Renal cortex interstitium (tissue), 11 donors: ENCODE data around the gene NR1H4. TPM values are rescaled to one million over a fixed set of nuclear protein-coding genes. Genes with fewer than 3 reads are reported as not detected.
"Not testable (repeated sequence)": the region's sequence is repeated elsewhere in the genome, so short reads cannot be mapped to it uniquely, and the experiment has no call there.

Experiments used
- DNase-seq, 11 donors: peaks; one replicate each; pipeline ENCODE4 v3.0.0-alpha.2; 2013; ENCODE audit warnings: low read depth in 9 of 11, low spot score in 4 of 11; ENCODE audit errors: extremely low read depth in 1 of 11
- polyA plus RNA-seq, 3 donors: library from polyadenylated mRNA; unstranded; fragments of 120-200 nt; gene quantifications; one replicate each; pipeline ENCODE4 v1.2.1, GENCODE V29; 2013; ENCODE audit not compliant: insufficient read length in 3 of 3

The NR1H4 gene
- polyA plus RNA-seq, 3 donors = 11.9 to 15.8 (median 15.5) TPM

GRCh38 chr12:100593490-100593889 is 119.8 kb downstream of the NR1H4 start:
- no peak for DNase-seq

- no peak for DNase-seq
Observed at GRCh38 chr12:100601626-100602025, 128.0 kb downstream of the NR1H4 start.

- not testable (repeated sequence) for DNase-seq
Observed at GRCh38 chr12:100602997-100603396, 129.3 kb downstream of the NR1H4 start.

- DNase-seq = no peak
Observed at GRCh38 chr12:100608776-100609175, 135.1 kb downstream of the NR1H4 start.

- no peak for DNase-seq
Observed at GRCh38 chr12:100610666-100611430, 137.2 kb downstream of the NR1H4 start.

- no peak for DNase-seq
Observed at GRCh38 chr12:100612606-100613005, 138.9 kb downstream of the NR1H4 start.

Other genes starting within 250 kb of the NR1H4 start
- gene DEPDC4, start 206.8 kb upstream of the NR1H4 start, polyA plus RNA-seq = 1 to 10 TPM; 4.6 to 6.8 (median 5.4) TPM
- 10 to 100 TPM; 48.3 to 57.9 (median 57.6) TPM for gene SCYL2, start 206.7 kb upstream of the NR1H4 start, polyA plus RNA-seq
- gene SLC17A8, start 116.8 kb upstream of the NR1H4 start, polyA plus RNA-seq = 1 to 10 TPM in 2 of 3 donors, under 1 TPM in 1; 0.23 to 1.2 (median 1.1) TPM
- gene GAS2L3, start 99.8 kb downstream of the NR1H4 start, polyA plus RNA-seq = 10 to 100 TPM; 20.2 to 23.1 (median 21.8) TPM